Mucosa of descending colon (tissue), 3 donors: ENCODE data around the gene VCAN. TPM values are rescaled to one million over a fixed set of nuclear protein-coding genes. Genes with fewer than 3 reads are reported as not detected.

Experiments used
- ATAC-seq: fragments of 200-7000 bp; cut with Tn5 transposase; one replicate; pipeline ENCODE4 v1.9.1; 2020; ENCODE audit warnings: mild to moderate bottlenecking, moderate library complexity
- DNase-seq, 3 donors: peaks; one replicate each; pipeline ENCODE4 v3.0.0-alpha.2; 2020
- H3K36me3 ChIP-seq: fragments of 200-600 bp; one replicate; pipeline ENCODE4 v1.8.0; 2021; ENCODE audit warnings: low read depth, mild to moderate bottlenecking
- H3K4me1 ChIP-seq: fragments of 200-600 bp; one replicate; pipeline ENCODE4 v1.8.0; 2021; ENCODE audit warnings: low read depth, mild to moderate bottlenecking
- H3K4me3 ChIP-seq: fragments of 200-600 bp; one replicate; pipeline ENCODE4 v1.8.0; 2021; ENCODE audit warnings: mild to moderate bottlenecking
- H3K9me3 ChIP-seq: fragments of 200-600 bp; one replicate; pipeline ENCODE4 v1.8.0; 2021; ENCODE audit warnings: mild to moderate bottlenecking
- intact Hi-C, 2 donors: fragments of 100-400 bp; cut with DNase I in 1 of 2; cut with micrococcal nuclease in 1 of 2; formaldehyde crosslinking; loops; one replicate each; pipeline versions ENCODE4 v1.11.0 to v1.11.1; 2022; cut with DNase I, micrococcal nuclease
- total RNA-seq, 3 donors: library from RNA; stranded (reverse); fragmentation: NEBNext Ultra II Directional in 2 of 3; extraction: Animal tissue kit (Norgen Biotek cat#: 25700) in 2 of 3; gene quantifications; one replicate each; pipeline versions ENCODE4 v1.2.1 to v1.2.4, GENCODE V29; 2021 to 2023
- TF ChIP-seq, protein P1 (sequence below): fragments of 200-600 bp; IDR thresholded peaks from one replicate; pipeline ENCODE4 v1.8.0; 2022; ENCODE audit warnings: antibody characterized with exemption, mild to moderate bottlenecking
- donor health status: DM: no; HTN: no; CAD: no; lungs with moderate emphysema.
- donor health status: DM: no; HTN: no; CAD: no.
- donor health status: DM: no; HTN: yes; CAD: no.

Gene VCAN
- total RNA-seq, 3 donors from 2014 or later, result 8.8 to 36.0 (median 20.5) TPM

DNA sequence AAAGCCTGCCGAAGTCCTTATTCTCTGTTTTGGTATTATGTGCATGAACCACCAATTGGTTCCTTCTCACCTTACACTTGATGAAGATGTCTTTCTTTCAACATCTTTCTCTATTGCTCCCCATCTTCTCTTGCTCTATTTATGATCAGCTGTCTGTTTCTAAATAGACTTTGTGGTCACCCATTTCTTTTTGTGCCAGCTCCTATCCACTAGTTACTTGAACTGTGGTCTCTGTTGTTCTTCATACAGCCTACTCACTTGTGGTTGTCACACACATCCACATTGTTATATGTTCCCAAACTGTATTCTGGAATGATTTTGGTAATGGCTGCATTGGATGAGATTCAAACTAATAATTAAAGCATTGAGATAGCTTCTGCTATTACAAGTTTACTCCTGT, 11.4 kb downstream of the VCAN start:
- ATAC-seq, result no peak
- H3K4me1 ChIP-seq, result no peaks in the 10 kb centered on the region
- H3K4me3 ChIP-seq, result no peak overlapping the region
- TF ChIP-seq, protein P1, sequence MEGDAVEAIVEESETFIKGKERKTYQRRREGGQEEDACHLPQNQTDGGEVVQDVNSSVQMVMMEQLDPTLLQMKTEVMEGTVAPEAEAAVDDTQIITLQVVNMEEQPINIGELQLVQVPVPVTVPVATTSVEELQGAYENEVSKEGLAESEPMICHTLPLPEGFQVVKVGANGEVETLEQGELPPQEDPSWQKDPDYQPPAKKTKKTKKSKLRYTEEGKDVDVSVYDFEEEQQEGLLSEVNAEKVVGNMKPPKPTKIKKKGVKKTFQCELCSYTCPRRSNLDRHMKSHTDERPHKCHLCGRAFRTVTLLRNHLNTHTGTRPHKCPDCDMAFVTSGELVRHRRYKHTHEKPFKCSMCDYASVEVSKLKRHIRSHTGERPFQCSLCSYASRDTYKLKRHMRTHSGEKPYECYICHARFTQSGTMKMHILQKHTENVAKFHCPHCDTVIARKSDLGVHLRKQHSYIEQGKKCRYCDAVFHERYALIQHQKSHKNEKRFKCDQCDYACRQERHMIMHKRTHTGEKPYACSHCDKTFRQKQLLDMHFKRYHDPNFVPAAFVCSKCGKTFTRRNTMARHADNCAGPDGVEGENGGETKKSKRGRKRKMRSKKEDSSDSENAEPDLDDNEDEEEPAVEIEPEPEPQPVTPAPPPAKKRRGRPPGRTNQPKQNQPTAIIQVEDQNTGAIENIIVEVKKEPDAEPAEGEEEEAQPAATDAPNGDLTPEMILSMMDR, result no peak
- no peak for DNase-seq
- intact Hi-C loops, result no loop called here
- no peaks in the 10 kb centered on the region for H3K36me3 ChIP-seq
- no peaks in the 10 kb centered on the region for H3K9me3 ChIP-seq

DNA sequence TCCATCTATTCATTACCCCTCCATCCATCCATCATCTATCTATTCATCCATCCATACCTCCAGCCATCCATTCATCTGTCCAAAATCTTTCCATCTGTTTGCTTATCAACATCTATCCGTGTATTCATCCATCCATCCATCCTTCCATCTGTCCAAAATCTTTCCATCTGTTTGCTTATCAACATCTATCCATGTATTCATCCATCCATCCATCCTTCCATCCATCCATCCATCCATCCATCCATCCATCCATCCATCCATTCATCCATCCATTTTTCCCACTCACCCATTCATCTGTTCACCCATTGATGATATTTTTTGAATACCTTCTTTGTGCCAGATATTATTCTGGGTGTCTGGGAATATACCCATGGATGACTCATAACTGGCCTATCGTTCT, 12.8 kb downstream of the VCAN start:
- no peaks in the 10 kb centered on the region for H3K4me1 ChIP-seq
- intact Hi-C loops, result no loop called here
- no peaks in the 10 kb centered on the region for H3K36me3 ChIP-seq
- no peaks in the 10 kb centered on the region for H3K9me3 ChIP-seq
- TF ChIP-seq, protein P1, result no peak
- ATAC-seq (no peak), DNase-seq (no peak)
- H3K4me3 ChIP-seq, result no peak overlapping the region

DNA sequence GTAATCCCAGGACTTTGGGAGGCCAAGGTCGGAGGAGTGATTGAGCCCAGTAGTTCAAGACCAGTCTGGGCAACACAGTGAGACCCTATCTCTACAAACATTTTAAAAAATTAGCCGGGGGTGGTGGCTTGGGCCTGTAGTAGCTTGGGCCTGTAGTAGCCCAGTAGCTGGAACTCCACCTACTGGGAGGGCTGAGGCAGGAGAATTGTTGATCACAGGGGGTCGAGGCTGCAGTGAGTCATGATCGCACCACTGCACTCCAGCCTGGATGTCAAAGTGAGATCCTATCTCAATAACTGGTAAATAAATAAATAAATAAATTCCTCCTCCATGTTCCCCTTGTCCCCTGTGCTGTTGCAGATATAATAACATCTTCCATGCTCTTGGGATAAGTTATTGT, 14.3 kb downstream of the VCAN start:
- TF ChIP-seq, protein P1, result no peak
- intact Hi-C loops, result no loop called here
- Histone ChIP-seq H3K4me1 (no peaks in the 10 kb centered on the region), H3K9me3 (no peaks in the 10 kb centered on the region), H3K36me3 (no peaks in the 10 kb centered on the region), H3K4me3 (no peak overlapping the region)
- ATAC-seq (no peak), DNase-seq (no peak)

DNA sequence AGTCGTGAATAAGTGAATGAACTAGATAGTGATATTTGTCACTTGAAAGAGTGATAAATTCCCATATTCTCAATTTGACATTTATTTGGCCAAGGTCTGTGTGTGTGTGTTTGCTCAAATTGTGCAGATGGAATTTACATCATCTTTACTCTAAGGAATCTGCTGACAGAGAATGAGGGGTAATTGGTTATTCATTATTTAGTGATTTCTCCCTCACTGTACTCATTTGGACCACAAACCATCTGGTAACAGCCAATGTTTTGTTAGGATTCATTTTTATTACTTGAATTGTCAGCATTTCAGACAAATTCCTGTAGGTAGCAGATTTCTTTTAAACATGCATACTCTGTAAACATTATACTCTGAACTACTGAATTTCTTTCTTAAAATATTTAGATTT, 15.6 kb downstream of the VCAN start:
- DNase-seq (no peak), ATAC-seq (no peak)
- intact Hi-C loops, result no loop called here
- Histone ChIP-seq H3K9me3 (no peaks in the 10 kb centered on the region), H3K36me3 (no peaks in the 10 kb centered on the region), H3K4me3 (no peak overlapping the region), H3K4me1 (no peaks in the 10 kb centered on the region)
- TF ChIP-seq, protein P1, result no peak

DNA sequence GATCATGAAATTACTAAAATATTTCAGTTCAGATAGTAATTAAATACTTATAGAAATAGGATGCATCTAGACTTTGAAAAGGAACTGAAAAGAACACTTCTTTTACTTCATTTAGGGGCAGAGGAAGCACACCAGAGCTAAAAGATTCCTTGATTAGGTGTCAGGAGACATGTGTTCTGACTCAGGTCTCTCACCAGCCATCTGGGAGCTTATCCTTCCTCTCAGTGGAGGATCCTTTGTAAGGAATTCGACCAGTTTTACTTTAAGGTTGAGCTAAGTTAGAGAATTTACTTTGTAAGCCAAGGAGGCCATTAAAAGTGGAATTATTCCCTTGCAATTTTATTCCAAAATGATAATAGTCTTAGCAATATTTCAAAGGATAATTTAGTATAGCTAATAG, 16.7 kb downstream of the VCAN start:
- ATAC-seq, result no peak
- H3K4me3 ChIP-seq, result no peak overlapping the region
- H3K4me1 ChIP-seq, result no peaks in the 10 kb centered on the region
- H3K36me3 ChIP-seq, result no peaks in the 10 kb centered on the region
- no peak for DNase-seq
- TF ChIP-seq, protein P1, result no peak
- H3K9me3 ChIP-seq, result no peaks in the 10 kb centered on the region
- intact Hi-C loops, result no loop called here

GRCh38 chr5:83488821-83489220, 17.3 kb downstream of the VCAN start:
- DNase-seq (no peak), ATAC-seq (no peak)
- intact Hi-C loops, result no loop called here
- H3K4me3 ChIP-seq, result no peak overlapping the region
- no peaks in the 10 kb centered on the region for H3K36me3 ChIP-seq
- H3K4me1 ChIP-seq, result no peaks in the 10 kb centered on the region
- H3K9me3 ChIP-seq, result no peaks in the 10 kb centered on the region
- TF ChIP-seq, protein P1, result no peak
